ENCODE data around the gene EFTUD2.
A peak's percentile ranks its signal among the peaks of the same experiment; 100 is the strongest.
"Not testable (repeated sequence)": the region's sequence is repeated elsewhere in the genome, so short reads cannot be mapped to it uniquely, and the experiment has no call there.

The EFTUD2 gene

DNA sequence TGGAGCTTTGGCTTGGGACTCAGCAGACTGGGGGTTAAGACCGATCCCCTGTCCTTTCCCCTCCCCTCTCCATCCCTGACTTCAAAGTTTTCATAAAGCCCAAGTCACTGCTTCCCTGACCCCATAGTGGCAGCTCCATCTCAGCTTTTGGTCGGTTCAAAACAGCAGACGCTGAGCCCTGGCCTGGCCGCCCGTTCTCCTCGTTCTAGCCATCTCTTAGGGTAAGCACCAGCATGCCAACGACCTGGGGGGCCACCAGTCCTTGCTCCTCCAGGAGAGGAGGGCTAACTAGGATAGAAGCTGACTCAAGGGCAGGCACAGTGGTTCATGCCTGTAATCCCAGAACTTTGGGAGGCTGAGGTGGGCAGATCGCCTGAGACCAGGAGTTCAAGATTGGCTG is 53.0 kb downstream of the EFTUD2 start:
- no peak for DNase-seq

DNA sequence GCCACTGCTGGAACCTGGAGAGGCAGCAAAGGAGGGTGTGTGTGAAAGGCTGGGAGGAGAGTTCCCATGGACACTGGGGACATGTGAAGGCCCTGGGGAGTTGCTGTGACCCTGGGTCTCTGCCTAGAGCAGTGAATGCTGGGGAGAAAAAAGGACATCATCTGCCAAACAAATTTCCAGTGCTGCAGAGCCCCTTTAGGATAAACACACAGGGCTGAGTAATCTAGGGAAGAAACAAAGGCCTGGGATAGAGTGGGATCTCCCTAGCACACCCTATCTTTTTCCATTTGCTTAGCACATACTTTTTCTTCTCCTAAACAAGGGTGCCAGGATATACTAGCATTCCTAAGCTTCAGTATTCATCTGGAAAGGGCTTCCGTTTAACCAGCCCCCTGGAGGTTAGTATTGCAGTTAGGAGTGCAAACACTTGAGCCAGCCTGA is 54.8 kb downstream of the EFTUD2 start:
- no peak for DNase-seq

- no peak for DNase-seq
Observed at GRCh38 chr17:44842748-44843147, 56.5 kb downstream of the EFTUD2 start.

- DNase-seq, result no peak
Observed at GRCh38 chr17:44840936-44841335, 58.3 kb downstream of the EFTUD2 start.

- no peak for DNase-seq
Observed at GRCh38 chr17:44840274-44840673, 59.0 kb downstream of the EFTUD2 start.

DNA sequence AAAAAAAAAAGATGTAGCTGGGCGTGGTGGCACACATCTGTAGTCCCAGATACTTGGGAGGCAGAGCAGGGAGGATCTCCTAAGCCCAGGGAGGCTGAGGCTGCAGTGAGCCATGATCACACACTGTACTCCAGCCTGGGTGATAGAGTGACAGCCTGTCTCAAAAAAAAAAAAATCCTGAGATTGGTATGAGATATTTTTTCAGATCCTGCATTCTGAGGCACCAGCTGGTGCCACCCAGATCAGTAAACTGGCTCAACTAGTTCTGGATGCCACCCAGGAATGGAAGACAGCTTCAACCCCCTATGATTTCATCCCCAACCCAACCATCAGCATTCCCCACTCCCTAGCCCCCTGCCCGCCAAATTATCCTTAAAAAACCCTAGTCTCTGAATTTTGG is 62.0 kb downstream of the EFTUD2 start:
- no peak for DNase-seq

- no peak for DNase-seq
Observed at GRCh38 chr17:44832805-44833204, 66.4 kb downstream of the EFTUD2 start.

GRCh38 chr17:44831371-44831770 is 67.9 kb downstream of the EFTUD2 start:
- DNase-seq, result no peak

DNA sequence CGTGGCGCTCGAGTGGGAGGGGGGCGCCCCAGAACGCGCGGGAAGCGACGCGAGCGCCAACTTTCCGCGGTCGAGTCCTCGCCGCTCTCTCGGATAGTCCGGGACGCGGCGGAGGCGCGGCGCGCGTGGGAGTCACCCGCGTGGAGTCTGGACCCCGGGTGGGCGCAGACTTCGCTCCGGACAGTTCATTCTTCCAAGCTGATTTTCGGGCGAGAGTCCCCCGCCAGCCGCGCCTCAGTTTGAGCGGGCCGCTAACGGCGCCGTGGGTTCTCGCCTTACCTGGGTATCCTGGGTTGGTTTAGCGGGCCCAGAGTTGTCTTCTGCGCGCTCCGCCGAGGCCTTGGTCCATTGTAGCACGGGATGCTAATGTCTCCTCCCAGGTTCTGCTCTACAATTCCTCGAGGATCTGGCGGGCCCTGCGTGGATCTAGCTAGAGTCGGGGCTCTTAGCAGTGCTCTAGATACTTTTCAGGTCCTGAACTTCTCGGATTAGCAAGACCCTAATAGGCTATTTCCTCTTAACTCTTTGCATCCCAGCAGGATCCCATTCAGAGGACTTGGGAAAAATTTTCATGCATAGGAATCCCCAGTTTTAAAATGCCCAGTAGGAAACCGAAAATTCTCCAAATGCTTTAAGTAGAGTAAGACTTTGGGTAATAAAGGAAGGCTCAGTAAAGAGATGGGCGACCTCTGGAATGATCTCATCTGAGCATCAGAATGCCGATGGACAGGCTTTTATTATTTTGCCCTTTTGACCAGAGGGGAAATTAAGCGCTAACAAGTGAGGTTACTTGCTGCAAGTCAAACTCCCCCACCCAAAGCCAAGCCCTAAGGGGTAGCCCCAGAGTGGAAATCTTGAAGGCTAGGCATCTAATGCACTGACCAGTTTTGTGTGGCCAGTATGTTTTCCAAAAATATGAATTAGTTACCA is 68.6 kb downstream of the EFTUD2 start:
- peak; percentile 25 for DNase-seq

DNA sequence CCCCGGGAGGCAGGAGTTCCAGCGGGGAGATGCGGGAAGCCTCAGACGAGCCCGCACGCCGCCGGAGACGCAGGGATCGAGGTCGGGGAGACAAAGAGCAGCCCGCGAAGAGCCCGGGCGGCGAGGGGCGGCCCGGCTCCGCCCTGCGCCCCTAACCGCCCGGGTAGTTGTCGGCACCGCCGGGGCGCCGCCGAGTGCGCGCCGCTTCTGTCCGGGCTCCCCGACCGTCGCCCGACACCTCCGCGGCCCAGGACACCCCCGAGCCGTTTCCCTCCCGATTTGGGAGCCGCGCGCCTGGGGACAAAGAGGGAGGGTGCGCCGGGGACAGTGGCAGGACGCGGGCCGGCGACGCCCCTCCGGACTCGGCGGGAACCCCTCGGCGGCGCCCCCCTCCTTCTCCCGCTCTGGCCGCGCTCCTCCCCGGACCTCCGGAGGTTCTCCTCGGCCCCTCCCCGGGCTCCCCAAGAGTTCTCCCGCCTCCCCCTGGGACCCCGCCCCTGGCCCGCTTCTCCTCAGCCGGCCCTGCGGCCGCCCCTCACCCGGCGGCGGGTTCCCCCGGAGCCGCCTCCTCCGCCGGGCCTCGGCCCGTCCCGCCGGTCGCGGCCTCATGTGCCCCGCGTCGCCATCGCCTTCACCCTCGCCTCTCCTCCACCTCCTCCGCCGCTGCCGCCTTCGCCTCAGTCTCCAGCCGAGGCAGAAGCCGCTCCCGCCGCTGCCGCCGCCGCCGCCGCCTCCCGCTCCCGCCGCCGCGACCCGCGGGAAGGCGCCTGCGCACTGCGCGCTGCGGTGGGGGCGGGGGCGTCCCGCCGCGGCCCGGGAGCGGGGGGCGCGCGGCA is 69.5 kb downstream of the EFTUD2 start, which contains the start of gene GJC1:
Gene GJC1, minus strand, starts transcription at position 765 of the 836 bp plus-strand sequence. CDS start 24,470 bp downstream, outside the sequence.
- DNase-seq, result peak; percentile 7

- no peak for DNase-seq
Observed at GRCh38 chr17:44828919-44829522, 70.2 kb downstream of the EFTUD2 start.

- no peak for DNase-seq
Observed at GRCh38 chr17:44827863-44828262, 71.4 kb downstream of the EFTUD2 start.

- DNase-seq, result no peak
Observed at GRCh38 chr17:44826123-44826790, 73.0 kb downstream of the EFTUD2 start.

DNA sequence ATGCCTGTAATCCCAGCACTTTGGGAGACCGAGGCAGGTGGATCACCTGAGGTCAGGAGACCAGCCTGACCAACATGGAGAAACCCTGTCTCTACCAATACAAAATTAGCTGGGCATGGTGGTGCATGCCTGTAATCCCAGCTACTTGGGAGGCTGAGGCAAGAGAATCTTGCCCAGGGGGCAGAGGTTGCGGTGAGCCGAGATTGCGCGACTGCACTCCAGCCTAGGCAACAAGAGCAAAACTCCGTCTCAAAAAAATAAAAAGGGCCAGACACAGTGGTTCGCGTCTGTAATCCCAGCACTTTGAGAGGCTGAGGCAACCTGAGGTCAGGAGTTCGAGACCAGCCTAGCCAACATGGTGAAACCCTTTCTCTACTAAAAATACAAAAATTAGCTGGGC is 74.0 kb downstream of the EFTUD2 start:
- DNase-seq, result not testable (repeated sequence)

GRCh38 chr17:44820631-44821212 is 78.5 kb downstream of the EFTUD2 start:
- DNase-seq, result no peak

DNA sequence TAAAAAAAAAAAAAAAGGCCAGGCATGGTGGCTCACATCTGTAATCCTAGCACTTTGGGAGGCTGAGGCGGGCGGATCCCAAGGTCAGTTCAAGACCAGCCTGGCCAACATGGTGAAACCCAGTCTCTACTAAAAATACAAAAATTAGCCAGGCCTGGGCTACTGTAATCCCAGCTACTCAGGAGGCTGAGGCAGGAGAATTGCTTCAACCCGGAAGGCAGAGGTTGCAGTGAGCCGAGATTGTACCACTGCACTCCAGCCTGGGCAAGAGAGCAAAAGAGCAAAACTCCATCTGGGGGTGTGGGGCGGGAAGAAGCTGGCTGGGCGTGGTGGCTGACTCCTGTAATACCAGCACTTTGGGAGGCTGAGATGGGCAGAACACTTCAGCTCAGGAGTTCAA is 80.7 kb downstream of the EFTUD2 start:
- DNase-seq, result not testable (repeated sequence)

DNA sequence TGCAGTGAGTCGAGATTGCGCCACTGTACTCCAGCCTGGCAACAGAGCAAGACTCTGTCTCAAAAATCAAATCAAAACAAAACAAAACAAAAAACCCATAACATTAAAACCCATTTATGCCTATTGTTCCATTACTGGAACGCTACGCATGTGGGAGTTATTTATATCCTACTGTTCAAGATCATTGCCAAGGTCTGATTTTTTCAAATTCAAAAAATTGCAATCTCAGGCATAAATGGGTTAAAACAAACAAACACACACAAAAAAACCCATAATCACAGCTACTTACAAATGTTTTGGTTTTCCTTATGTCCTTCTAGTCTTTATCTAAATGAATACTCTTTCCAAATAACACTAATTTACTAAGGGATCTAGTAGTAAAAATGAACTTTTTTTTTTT is 87.0 kb downstream of the EFTUD2 start:
- no peak for DNase-seq

DNA sequence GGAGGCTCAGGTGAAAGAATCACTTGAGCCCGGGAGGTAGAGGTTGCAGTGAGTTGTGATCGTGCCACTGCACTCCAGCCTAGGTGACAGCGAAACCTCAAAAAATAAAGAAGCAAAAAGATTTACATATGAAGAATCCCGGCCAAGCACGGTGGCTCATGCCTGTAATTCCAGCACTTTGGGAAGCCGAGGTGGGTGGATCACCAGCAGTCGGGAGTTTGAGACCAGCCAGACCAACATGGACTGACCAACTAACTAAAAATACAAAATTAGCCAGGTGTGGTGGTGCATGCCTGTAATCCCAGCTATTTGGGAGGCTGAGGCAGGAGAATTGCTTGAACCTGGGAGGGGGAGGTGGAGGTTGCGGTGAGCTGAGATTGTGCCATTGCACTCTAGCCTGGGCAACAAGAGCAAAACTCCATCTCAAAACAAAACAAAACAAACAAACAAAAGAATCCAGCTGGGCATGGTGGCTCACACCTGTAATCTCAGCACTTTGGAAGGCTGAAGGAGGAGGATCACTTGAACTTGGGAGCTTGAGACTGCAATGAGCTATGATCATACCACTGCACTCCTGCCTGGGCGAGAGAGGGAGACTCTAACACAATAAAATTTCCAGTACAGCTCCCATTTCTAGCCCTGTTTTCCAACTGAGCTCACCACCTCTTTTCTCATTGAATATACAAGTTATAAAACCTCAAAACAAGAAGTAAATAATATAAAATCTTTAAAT is 90.4 kb downstream of the EFTUD2 start:
- not testable (repeated sequence) for DNase-seq

GRCh38 chr17:44808156-44808555 is 91.1 kb downstream of the EFTUD2 start:
- no peak for DNase-seq

GRCh38 chr17:44807817-44808155 is 91.5 kb downstream of the EFTUD2 start:
- no peak for DNase-seq

DNA sequence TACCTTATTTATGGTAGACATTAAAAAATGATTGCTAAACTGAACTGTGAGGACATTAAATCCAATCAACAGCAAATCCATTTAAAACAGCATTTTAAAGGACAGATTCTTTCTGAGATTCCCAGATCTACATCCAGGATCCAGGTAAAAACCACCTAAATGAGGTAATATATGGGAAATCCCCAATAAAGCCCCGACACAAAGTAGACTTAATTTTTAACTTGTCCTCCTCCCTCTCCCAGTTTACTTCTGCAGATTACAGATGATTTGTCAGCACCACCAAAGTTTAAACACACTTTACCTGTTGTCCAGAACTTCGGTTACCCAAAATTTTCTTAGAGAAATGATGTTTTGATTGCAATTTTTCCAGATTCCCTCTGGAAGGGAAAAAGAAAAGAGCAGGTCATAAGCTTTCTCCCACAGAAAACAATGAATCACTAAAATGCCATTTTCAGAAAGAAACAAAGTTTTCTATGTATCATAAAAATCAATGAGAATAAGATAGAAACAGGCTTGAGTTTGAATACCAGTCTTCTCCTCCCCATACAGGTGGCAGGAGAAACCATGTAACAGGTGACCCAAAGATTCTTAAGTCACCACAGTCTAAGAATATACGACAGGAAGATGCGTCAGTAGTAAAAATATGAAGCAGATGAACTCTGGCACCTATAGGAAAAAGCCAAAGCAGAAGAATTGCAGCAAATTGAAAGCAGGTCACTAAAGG is 92.0 kb downstream of the EFTUD2 start:
- DNase-seq, result no peak

Measured in activated naive CD4-positive, alpha-beta T cell treated with Interleukin-2 at 50 U/mL for 16 hours (primary cell).